G401 (cell line): ENCODE data around the gene HINFP. TPM values are rescaled to one million over a fixed set of nuclear protein-coding genes. Genes with fewer than 3 reads are reported as not detected.
A peak's percentile ranks its signal among the peaks of the same experiment; 100 is the strongest.
"Not testable (repeated sequence)": the region's sequence is repeated elsewhere in the genome, so short reads cannot be mapped to it uniquely, and the experiment has no call there.

ENCODE experiments used
- DNase-seq: peaks from one replicate; pipeline ENCODE4 v3.0.0-alpha.2; 2015; ENCODE audit warnings: low spot score
- in situ Hi-C: cut with HindIII; loops from 2 replicates; pipeline ENCODE4 v1.10.0; 2016; ENCODE audit warnings: low sequenced_read_pairs, mixed read lengths
- total RNA-seq: library from RNA; depleted of rRNA; stranded (reverse); fragments of >200 nt; shearing (Covaris generic); gene quantifications from 2 replicates; pipeline ENCODE4 v1.2.3, GENCODE V29; 2014; rRNA removed

The HINFP gene
- total RNA-seq, 1 experiment from 2014 or later: 22.4 TPM

GRCh38 chr11:119169282-119169719 is 47.9 kb downstream of the HINFP start:
- in situ Hi-C loops: no loop called here

DNA sequence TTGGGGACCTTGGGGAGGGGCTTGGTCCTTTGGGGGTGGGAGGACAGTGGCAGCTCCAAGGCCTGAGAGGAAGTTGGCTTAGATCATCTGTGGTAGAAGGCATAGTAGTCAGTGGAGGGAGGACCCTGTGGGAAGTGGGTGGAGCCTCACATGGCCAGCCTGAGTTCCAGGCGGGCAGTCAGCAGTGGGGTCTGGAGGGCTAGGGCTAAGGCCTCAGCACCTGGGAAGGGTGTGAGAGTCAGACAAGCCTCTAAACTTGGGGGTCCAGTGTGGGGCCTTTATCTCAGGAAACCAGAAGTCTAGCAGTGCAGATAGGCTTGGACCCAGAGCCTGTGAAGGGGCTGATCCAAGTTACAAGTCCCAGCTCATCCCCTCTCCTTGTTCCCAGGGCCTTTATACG is 51.1 kb downstream of the HINFP start:
- no peak for DNase-seq
- in situ Hi-C loops: no loop called here

More at GRCh38 chr11:119169282-119169719, 47.9 kb downstream of the HINFP start:
- peak; percentile 47 for DNase-seq

- in situ Hi-C loops: no loop called here
- no peak for DNase-seq
These were observed 52.1 kb downstream of the HINFP start for GRCh38 chr11:119173453-119173852.

DNA sequence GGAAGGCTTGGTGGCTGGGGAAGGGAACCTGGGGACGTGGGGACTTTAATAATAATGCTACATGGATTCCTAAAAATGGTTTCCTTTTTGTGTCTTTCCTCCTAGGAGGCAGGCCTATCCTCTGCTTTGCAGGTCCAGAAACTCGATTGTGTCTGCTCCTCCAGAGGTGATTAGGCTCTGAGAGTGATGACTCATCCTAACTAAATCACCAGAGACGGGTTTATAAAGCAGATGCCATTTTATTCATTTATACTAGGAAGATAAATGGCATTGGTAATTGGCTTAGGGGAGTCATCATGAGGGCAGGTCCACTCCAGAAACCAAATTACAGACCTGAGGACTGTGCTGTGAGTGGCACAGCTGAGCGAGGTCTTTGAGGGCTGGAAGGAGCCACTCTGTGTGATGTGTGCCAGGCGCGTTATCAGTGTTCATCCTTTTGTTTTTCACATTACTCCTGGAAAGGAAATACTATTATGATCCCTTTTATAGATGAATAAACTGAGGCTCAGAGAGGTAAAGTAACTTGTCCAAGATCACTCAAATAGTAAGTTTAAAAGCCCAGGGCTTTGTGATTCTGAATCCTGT is 54.2 kb downstream of the HINFP start:
- DNase-seq: no peak
- in situ Hi-C loops: no loop called here

- in situ Hi-C loops: no loop called here
These were observed 56.8 kb downstream of the HINFP start for GRCh38 chr11:119178166-119178680.

DNA sequence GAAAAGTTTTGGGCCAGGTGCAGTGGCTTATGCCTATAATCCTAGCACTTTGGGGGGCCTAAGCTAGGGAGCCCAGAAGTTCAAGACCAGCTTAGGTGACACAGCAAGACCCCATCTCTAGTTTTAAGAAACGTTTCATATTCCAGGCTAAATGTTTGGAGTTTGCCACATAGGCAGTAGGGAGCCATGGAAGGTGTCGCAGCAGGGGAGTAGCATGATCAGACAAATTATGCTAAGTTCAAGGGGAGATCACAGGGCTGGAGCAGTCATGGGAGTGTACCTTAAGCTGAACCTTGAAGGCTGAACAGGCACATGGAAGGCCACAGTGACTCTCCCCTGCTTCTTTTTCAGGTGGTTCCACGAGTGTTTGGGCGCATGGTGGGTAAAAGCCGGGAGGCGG is 58.0 kb downstream of the HINFP start:
- in situ Hi-C loops: no loop called here
- no peak for DNase-seq

More at GRCh38 chr11:119178166-119178680, 56.8 kb downstream of the HINFP start:
- no peak for DNase-seq

DNA sequence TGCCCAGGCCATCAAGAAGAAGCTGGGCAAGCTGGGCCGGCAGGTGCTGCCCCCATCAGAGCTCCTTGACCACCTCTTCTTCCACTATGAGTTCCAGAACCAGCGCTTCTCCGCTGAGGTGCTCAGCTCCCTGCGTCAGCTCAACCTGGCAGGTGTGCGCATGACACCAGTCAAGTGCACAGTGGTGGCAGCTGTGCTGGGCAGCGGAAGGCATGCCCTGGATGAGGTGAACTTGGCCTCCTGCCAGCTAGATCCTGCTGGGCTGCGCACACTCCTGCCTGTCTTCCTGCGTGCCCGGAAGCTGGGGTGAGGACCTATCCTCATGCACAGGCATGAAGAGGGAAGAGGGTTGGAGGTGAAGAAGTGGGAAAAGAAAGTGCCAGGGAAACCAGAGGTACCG is 58.6 kb downstream of the HINFP start:
- no peak for DNase-seq
- in situ Hi-C loops: no loop called here

DNA sequence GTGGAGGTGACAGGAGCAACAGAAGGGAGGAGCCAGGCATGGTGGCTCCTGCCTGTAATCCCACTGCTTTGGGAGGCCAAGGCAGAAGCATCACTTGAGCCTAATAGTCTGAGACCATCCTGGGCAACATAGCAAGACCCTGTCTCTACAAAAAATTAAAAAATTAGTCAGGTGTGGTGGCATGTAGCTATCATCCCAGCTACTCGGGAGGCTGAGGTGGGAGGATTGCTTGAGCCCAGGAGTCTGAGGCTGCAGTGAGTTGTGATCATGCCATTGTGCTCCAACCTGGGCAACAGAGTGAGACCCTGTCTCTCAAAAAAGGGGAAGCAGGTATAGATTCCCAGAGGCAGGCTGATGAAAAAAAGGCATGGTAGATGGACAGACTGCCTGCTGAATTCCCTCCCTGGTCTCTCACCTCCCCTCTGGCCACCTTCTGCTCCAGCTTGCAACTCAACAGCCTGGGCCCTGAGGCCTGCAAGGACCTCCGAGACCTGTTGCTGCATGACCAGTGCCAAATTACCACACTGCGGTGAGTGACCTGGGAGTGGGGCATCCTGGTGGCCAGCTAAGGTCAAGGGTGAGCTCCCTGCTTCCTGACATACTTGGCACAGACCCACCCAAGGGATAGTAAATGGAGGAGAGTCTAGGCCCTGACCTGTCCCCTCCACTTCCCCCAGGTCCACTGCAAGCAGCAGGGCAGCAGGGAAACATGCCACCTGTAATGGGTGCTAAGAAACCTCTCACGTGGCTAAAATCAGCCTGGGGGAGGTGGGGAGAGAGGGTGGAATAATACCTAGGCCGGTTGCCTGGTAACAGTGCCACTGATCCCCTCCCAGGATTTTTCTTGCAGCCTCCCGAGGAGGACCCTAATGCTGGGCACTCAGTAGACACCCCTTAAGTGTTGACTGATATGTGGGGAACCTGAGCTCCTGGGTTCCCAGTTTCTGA is 59.6 kb downstream of the HINFP start:
- in situ Hi-C loops: no loop called here
- DNase-seq: no peak

DNA sequence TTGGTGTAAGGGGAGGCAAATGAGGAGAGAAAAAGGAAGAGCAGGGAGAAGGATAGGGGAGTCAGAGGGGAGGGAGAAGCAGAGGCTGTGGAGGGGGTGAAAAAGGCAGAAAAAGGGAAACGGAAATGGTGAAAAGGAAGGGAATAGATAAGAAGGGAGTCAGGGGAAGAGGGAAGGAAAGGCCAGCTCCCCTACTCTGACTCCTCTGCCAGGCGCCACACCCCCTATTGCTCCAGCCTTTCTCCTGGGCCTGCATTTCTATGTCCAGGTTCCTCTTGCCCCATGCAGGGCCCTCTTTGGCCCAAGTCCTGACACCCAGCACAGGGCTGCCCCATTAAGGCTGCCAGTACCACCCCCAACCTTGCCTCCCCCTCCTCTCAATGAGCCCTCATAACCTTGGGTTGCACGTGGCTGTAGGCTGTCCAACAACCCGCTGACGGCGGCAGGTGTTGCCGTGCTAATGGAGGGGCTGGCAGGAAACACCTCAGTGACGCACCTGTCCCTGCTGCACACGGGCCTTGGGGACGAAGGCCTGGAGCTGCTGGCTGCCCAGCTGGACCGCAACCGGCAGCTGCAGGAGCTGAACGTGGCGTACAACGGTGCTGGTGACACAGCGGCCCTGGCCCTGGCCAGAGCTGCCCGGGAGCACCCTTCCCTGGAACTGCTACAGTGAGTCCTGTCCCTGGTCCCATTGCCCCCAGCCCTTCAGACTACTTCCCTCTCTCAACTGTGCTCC is 60.5 kb downstream of the HINFP start:
- DNase-seq: no peak
- in situ Hi-C loops: no loop called here

DNA sequence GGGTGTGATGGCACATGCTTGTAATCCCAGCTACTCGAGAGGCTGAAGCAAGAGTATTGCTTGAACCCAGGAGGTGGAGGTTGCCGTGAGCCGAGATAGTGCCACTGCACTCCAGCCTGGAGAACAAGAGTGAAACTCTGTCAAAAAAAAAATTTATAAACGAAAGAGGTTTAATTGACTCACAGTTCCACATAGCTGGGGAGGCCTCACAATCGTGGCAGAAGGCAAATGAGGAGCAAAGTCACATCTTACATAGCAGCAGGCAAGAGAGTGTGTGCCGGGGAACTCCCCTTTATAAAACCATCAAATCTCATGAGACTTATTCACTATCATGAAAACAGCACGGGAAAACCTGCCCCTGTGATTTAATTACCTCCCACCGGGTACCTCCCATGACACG is 63.0 kb downstream of the HINFP start:
- in situ Hi-C loops, DNase-seq: not testable (repeated sequence)

Other genes starting within 250 kb of the HINFP start
- gene CXCR5, start 237.7 kb upstream of the HINFP start, total RNA-seq: not detected in 2 replicates
- gene BCL9L, start 195.7 kb upstream of the HINFP start, total RNA-seq: 10.2 and 13.4 TPM in 2 replicates
- not detected in 2 replicates for gene UPK2, start 165.3 kb upstream of the HINFP start, total RNA-seq
- not detected in 2 replicates for gene FOXR1, start 149.8 kb upstream of the HINFP start, total RNA-seq
- gene CENATAC, start 123.4 kb upstream of the HINFP start, total RNA-seq: 30.4 and 34.0 TPM in 2 replicates
- 2,429 and 3,013 TPM in 2 replicates for gene RPS25, start 103.2 kb upstream of the HINFP start, total RNA-seq
- gene TRAPPC4, start 102.8 kb upstream of the HINFP start, total RNA-seq: 97.7 and 110 TPM in 2 replicates
- gene SLC37A4, start 90.7 kb upstream of the HINFP start, total RNA-seq: 9.9 and 15.5 TPM in 2 replicates
- gene HYOU1, start 64.4 kb upstream of the HINFP start, total RNA-seq: 152 and 205 TPM in 2 replicates
- 19.9 and 21.0 TPM in 2 replicates for gene VPS11, start 53.8 kb upstream of the HINFP start, total RNA-seq
- gene HMBS, start 36.7 kb upstream of the HINFP start, total RNA-seq: 63.6 and 87.0 TPM in 2 replicates
- gene DPAGT1, start 19.7 kb upstream of the HINFP start, total RNA-seq: 4.0 and 4.7 TPM in 2 replicates
- gene C2CD2L, start 14.2 kb upstream of the HINFP start, total RNA-seq: 4.6 and 5.8 TPM in 2 replicates
- gene ABCG4, start 27.5 kb downstream of the HINFP start, total RNA-seq: 0.06 and 1.7 TPM in 2 replicates
- gene NLRX1, start 47.1 kb downstream of the HINFP start, total RNA-seq: not detected in 2 replicates
- not detected in 2 replicates for gene NHERF4, start 63.9 kb downstream of the HINFP start, total RNA-seq
- 4.9 and 11.7 TPM in 2 replicates for gene CBL, start 84.8 kb downstream of the HINFP start, total RNA-seq
- 77.2 and 90.3 TPM in 2 replicates for gene MCAM, start 195.6 kb downstream of the HINFP start, total RNA-seq
- gene RNF26, start 212.9 kb downstream of the HINFP start, total RNA-seq: 19.3 and 19.9 TPM in 2 replicates
- 0.17 and 1.0 TPM in 2 replicates for gene C1QTNF5, start 219.3 kb downstream of the HINFP start, total RNA-seq
- 0.25 and 7.3 TPM in 2 replicates for gene MFRP, start 225.1 kb downstream of the HINFP start, total RNA-seq